Stomach smooth muscle (tissue), 2 donors: ENCODE results near the gene OR51B4.

ENCODE experiments used
- H3K27ac ChIP-seq: one replicate; pipeline ENCODE4 v1.7.0; 2013; ENCODE audit warnings: mild to moderate bottlenecking, low read length, inconsistent platforms
- H3K27me3 ChIP-seq, 2 donors: one replicate each; pipeline ENCODE4 v1.7.0; 2013; ENCODE audit warnings: low read length in 2 of 2; ENCODE audit not compliant: insufficient read depth in 2 of 2, control insufficient read depth in 1 of 2
- H3K36me3 ChIP-seq, 2 donors: one replicate each; pipeline ENCODE4 v1.7.0; 2013; ENCODE audit warnings: low read length in 2 of 2; ENCODE audit not compliant: control insufficient read depth in 2 of 2, insufficient read depth in 2 of 2
- H3K4me1 ChIP-seq: one replicate; pipeline ENCODE4 v1.7.0; 2013; ENCODE audit warnings: low read length; ENCODE audit not compliant: control insufficient read depth, insufficient read depth
- H3K4me3 ChIP-seq, 2 donors: one replicate each; pipeline ENCODE4 v1.7.0; 2013; ENCODE audit warnings: low read length in 2 of 2
- H3K9ac ChIP-seq, 2 donors: one replicate each; pipeline ENCODE4 v1.7.0; 2013; ENCODE audit warnings: low read length in 2 of 2, mild to moderate bottlenecking in 1 of 2
- H3K9me3 ChIP-seq, 2 donors: one replicate each; pipeline ENCODE4 v1.7.0; 2013; ENCODE audit warnings: low read length in 2 of 2; ENCODE audit not compliant: control insufficient read depth in 2 of 2
- donor health status: healthy.
- donor health status: Pancreatic carcinoma.

Gene OR51B4

GRCh38 chr11:5284637-5285036 is 17.1 kb downstream of the OR51B4 start:
- Histone ChIP-seq H3K27me3 (no peaks in the 10 kb centered on the region), H3K4me3 (no peak overlapping the region), H3K27ac (no peak overlapping the region), H3K9ac (no peak overlapping the region), H3K36me3 (no peaks in the 10 kb centered on the region), H3K9me3 (no peaks in the 10 kb centered on the region), H3K4me1 (no peaks in the 10 kb centered on the region)

GRCh38 chr11:5283882-5284281 is 17.9 kb downstream of the OR51B4 start:
- H3K27me3 ChIP-seq = no peaks in the 10 kb centered on the region
- H3K9ac ChIP-seq = no peak overlapping the region
- no peak overlapping the region for H3K27ac ChIP-seq

GRCh38 chr11:5283086-5283485 is 18.7 kb downstream of the OR51B4 start:
- Histone ChIP-seq H3K36me3 (no peaks in the 10 kb centered on the region), H3K9ac (no peak overlapping the region), H3K27ac (no peak overlapping the region), H3K27me3 (no peaks in the 10 kb centered on the region), H3K9me3 (no peaks in the 10 kb centered on the region), H3K4me1 (no peaks in the 10 kb centered on the region), H3K4me3 (no peak overlapping the region)

More at GRCh38 chr11:5283882-5284281, 17.9 kb downstream of the OR51B4 start:
- no peaks in the 10 kb centered on the region for H3K9me3 ChIP-seq
- H3K36me3 ChIP-seq = no peaks in the 10 kb centered on the region
- no peaks in the 10 kb centered on the region for H3K4me1 ChIP-seq
- H3K4me3 ChIP-seq = no peak overlapping the region

GRCh38 chr11:5282628-5283027 is 19.1 kb downstream of the OR51B4 start:
- Histone ChIP-seq H3K9ac (no peak overlapping the region), H3K4me3 (no peak overlapping the region), H3K9me3 (no peaks in the 10 kb centered on the region), H3K36me3 (no peaks in the 10 kb centered on the region), H3K27me3 (no peaks in the 10 kb centered on the region), H3K4me1 (no peaks in the 10 kb centered on the region), H3K27ac (no peak overlapping the region)

GRCh38 chr11:5281596-5281995 is 20.1 kb downstream of the OR51B4 start:
- Histone ChIP-seq H3K9ac (no peak overlapping the region), H3K27ac (no peak overlapping the region), H3K36me3 (no peaks in the 10 kb centered on the region), H3K9me3 (no peaks in the 10 kb centered on the region), H3K4me3 (no peak overlapping the region), H3K4me1 (no peaks in the 10 kb centered on the region), H3K27me3 (no peaks in the 10 kb centered on the region)

- Histone ChIP-seq H3K27me3 (no peaks in the 10 kb centered on the region), H3K4me3 (no peak overlapping the region), H3K36me3 (no peaks in the 10 kb centered on the region), H3K9ac (no peak overlapping the region), H3K27ac (no peak overlapping the region), H3K9me3 (no peaks in the 10 kb centered on the region), H3K4me1 (no peaks in the 10 kb centered on the region)
Observed at GRCh38 chr11:5280582-5281102, 21.1 kb downstream of the OR51B4 start.

- Histone ChIP-seq H3K27me3 (no peaks in the 10 kb centered on the region), H3K4me3 (no peak overlapping the region), H3K36me3 (no peaks in the 10 kb centered on the region)
Observed at GRCh38 chr11:5279471-5280090, 22.2 kb downstream of the OR51B4 start.

GRCh38 chr11:5277807-5278382 is 23.9 kb downstream of the OR51B4 start:
- H3K27me3 ChIP-seq = no peaks in the 10 kb centered on the region
- H3K4me1 ChIP-seq = no peaks in the 10 kb centered on the region
- no peaks in the 10 kb centered on the region for H3K9me3 ChIP-seq
- H3K4me3 ChIP-seq = no peak overlapping the region
- no peaks in the 10 kb centered on the region for H3K36me3 ChIP-seq
- no peak overlapping the region for H3K27ac ChIP-seq
- H3K9ac ChIP-seq = no peak overlapping the region

More at GRCh38 chr11:5279471-5280090, 22.2 kb downstream of the OR51B4 start:
- Histone ChIP-seq H3K4me1 (no peaks in the 10 kb centered on the region), H3K27ac (no peak overlapping the region), H3K9me3 (no peaks in the 10 kb centered on the region), H3K9ac (no peak overlapping the region)

GRCh38 chr11:5276697-5277096 is 25.0 kb downstream of the OR51B4 start:
- Histone ChIP-seq H3K4me1 (no peaks in the 10 kb centered on the region), H3K4me3 (no peak overlapping the region), H3K9ac (no peak overlapping the region), H3K36me3 (no peaks in the 10 kb centered on the region), H3K27ac (no peak overlapping the region), H3K9me3 (no peaks in the 10 kb centered on the region), H3K27me3 (no peaks in the 10 kb centered on the region)

GRCh38 chr11:5275369-5276110 is 26.2 kb downstream of the OR51B4 start:
- Histone ChIP-seq H3K4me1 (no peaks in the 10 kb centered on the region), H3K9ac (no peak overlapping the region), H3K4me3 (no peak overlapping the region), H3K9me3 (no peaks in the 10 kb centered on the region), H3K36me3 (no peaks in the 10 kb centered on the region), H3K27me3 (no peaks in the 10 kb centered on the region), H3K27ac (no peak overlapping the region)

- Histone ChIP-seq H3K9me3 (no peaks in the 10 kb centered on the region), H3K27me3 (no peaks in the 10 kb centered on the region), H3K4me3 (no peak overlapping the region), H3K4me1 (no peaks in the 10 kb centered on the region), H3K36me3 (no peaks in the 10 kb centered on the region), H3K27ac (no peak overlapping the region), H3K9ac (no peak overlapping the region)
Observed at GRCh38 chr11:5274395-5274794, 27.4 kb downstream of the OR51B4 start.
